EL (cell line): ENCODE results near the gene RDH5.

Source experiments
- DNase-seq: peaks from one replicate; pipeline ENCODE4 v3.0.0-alpha.2; 2016

The RDH5 gene, protein sequence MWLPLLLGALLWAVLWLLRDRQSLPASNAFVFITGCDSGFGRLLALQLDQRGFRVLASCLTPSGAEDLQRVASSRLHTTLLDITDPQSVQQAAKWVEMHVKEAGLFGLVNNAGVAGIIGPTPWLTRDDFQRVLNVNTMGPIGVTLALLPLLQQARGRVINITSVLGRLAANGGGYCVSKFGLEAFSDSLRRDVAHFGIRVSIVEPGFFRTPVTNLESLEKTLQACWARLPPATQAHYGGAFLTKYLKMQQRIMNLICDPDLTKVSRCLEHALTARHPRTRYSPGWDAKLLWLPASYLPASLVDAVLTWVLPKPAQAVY

GRCh38 chr12:55720071-55720564 lies at the start of gene RDH5:
TSS of gene RDH5 (plus strand) at chr12:55720393. CDS start at chr12:55721185, 792 bp downstream.
- DNase-seq, result peak; percentile 84

- DNase-seq, result no peak
Measured at GRCh38 chr12:55671746-55672145, 48.4 kb upstream of the RDH5 start.

GRCh38 chr12:55673638-55674037 lies 46.6 kb upstream of the RDH5 start:
- DNase-seq, result no peak

DNA sequence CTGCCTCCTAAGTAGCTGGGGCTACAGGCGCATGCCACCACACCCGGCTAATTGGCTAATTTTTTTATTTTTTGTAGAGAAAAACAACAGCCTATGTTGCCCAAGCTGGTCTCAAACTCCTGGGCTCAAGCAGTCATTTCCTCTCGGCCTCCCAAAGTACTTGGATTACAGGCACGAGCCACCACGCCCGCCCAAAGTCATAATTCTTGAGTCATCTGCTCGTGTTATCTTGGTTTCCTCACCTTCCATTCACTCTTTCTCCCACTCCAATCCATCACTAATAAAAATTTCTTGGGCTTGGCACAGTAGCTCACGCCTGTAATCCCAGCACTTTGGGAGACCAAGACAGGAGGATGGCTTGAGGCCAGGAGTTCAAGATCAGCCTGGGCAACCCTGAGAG lies 44.5 kb upstream of the RDH5 start:
- no peak for DNase-seq

DNA sequence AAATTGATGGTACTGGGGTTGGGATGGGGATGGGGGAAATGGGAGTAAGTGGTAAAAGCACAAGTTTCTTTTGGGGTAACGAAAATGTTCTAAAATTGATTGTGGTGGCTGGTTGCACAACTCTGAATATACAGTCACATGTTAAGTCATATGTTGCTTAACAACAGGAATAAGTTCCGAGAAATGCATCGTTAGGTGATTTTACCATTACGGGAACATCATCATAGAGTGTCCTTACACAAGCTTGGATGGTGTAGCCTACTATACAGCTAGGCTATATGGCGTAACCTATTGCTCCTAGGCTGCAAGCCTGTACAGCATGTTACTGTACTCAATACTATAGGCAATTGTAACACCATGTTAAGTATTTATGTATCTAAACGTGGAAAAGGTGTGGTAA lies 43.5 kb upstream of the RDH5 start:
- DNase-seq, result no peak

- DNase-seq, result no peak
Measured at GRCh38 chr12:55679691-55680090, 40.5 kb upstream of the RDH5 start.

DNA sequence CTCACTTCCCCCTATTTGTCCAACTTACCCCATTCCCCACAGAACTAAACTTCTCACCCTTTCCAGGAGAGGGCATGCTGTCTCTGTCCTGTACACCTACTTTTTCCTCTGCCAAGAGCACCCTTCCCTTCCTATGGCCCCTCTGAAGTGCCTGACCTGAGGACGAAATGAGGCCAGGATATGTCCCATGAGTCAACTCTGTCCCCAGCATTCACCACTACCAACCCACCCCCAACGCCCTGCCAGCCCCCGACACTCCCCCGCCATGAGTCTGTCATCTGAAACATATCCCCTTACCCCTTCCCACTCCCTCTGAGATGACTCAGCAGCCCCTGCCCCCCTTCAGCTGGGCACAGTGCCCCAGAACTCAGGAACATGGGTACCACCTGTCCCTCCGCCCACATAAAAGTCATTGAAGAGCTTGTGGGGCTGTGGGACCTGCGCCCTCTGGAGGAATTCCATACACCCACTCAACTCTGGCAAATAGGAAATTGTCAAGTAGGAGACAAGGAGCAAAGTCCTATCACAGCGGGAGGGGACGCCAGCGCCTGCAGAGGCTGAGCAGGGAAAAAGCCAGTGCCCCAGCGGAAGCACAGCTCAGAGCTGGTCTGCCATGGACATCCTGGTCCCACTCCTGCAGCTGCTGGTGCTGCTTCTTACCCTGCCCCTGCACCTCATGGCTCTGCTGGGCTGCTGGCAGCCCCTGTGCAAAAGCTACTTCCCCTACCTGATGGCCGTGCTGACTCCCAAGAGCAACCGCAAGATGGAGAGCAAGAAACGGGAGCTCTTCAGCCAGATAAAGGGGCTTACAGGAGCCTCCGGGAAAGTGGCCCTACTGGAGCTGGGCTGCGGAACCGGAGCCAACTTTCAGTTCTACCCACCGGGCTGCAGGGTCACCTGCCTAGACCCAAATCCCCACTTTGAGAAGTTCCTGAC lies 38.8 kb upstream of the RDH5 start:
- peak; percentile 77 for DNase-seq

GRCh38 chr12:55682087-55682796 lies 38.0 kb upstream of the RDH5 start:
- no peak for DNase-seq

DNA sequence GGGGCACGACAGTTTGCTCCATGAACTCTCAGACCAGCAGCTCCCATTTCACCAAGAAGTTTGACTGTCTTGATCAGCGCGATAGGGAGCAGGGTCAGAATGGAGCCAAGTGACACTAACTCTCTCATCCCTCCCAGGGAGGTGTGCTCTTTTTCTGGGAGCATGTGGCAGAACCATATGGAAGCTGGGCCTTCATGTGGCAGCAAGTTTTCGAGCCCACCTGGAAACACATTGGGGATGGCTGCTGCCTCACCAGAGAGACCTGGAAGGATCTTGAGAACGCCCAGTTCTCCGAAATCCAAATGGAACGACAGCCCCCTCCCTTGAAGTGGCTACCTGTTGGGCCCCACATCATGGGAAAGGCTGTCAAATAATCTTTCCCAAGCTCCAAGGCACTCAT lies 36.5 kb upstream of the RDH5 start:
- no peak for DNase-seq

DNA sequence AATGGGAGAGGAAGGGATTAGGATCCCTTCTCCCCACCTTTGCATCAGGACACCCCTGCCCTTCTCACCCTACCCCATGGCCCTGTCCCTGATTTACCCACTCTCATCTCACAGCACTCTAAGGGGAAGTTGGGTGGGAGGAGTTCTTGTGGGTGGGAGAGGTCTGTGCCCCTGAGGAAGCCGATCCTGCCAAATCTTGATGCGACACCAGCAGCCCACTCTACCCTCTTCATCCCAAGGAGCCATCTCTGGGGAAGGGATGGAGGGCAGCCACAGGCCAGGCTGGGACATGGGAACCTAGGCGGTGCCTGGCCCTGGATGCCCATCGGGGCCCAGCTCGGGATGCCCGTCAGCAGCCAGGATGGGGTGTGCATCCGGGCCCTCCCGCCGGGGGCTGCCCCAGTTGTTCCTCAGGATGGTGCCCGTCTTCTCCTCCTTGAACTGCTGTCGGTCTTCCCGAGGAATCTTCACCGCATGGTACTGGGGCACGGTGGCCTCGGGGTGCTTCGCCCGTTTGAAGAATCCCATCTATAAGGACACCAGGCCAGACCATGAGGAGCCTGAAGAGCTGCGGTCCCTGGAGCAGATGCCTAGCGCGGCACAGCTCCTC lies 35.3 kb upstream of the RDH5 start:
- no peak for DNase-seq

DNA sequence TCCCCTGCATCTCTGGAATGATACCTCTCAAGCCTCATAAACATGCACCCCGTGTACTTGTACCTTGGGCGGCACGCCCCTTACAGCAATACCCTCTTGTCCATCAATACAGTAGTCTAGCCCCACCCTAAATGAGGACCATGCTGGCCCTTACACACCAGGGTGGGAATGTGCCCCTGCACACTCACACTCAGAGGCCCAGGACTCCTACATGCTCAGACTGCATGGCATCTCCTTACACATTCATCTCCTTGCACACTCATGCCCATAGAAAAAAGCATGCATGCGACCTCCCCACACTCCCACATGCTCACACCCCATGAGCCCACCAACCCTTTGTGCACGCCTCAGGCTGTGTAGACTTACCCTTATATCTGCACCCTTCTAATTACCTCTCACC lies 34.5 kb upstream of the RDH5 start:
- DNase-seq, result no peak

- peak; percentile 21 for DNase-seq
Measured at GRCh38 chr12:55686366-55687010, 33.7 kb upstream of the RDH5 start.

GRCh38 chr12:55687746-55688145 lies 32.4 kb upstream of the RDH5 start:
- no peak for DNase-seq

DNA sequence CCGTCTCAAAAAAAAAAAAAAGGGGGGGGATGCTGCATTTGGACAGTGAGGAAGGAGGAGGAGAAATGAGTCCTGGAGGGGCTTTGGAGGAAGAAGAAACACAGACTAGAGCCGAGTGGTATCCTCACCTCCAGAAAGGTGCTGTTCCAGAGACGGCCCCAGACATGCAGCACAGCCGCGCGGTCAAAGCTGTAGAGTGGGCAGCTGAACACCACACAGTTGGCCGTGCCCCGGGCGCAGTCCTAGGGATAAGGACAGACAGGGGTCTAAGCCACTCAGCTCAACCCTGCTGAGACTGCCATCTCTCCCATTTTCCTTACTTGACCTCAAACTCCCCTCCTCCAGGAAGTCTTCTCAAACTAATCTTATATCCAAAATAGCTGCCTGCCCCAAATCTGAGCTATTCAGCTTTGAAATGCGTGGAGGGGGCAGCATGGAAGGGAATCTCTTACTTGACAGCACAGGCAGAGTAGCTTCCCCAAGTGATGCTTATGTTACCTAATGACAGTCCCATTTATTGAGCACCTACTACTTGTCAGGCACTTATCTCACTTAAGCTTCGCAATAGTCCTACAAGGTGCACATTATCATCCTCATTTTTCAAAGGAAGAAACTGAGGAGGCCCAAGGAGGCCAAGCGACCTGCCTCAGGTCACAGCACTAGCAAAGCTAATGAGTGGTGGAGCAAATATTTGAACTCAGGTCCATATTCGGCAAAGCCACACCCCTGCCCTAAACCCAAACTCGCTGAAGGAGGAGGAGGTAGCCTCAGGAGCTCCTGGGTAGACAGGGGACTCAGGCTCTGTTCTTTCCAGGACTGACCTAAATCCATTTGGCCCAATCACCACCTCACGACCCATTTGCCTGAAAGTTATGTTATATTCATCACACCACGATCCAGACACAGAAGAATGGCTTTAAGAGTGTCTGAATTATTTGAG lies 31.2 kb upstream of the RDH5 start:
- no peak for DNase-seq

DNA sequence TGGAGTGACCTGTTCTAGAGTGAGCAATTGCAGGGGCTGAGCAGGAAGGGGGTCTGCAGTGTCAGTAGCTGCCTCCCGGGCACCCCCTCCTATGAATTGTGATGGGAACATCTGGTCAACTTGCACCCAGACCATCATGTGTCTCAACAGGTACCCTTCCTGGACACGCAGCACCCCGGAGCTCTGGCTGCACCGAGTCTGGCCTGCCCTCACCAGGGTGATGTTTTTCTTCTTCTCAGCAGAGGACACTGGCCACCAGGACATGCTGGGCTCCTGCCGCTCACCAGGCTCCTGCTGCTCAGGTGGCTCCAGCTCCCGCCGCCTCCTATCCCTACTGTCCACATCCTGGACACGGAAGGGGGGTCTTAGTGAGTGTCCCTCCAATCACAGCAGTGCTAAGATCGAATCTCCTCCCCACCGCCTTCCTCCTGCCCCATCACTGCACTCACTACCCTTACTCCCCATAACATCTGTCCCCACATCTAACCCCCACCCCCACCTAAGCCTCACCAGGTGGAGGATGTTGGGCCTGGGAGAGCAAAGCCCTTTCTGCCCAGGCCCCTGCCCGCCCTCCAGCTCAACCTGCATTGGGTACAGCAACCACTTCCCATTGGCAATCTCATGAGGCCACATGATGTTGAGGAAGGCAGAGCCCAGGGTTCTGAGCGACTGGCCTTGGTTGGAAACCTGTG lies 27.4 kb upstream of the RDH5 start:
- DNase-seq, result no peak

DNA sequence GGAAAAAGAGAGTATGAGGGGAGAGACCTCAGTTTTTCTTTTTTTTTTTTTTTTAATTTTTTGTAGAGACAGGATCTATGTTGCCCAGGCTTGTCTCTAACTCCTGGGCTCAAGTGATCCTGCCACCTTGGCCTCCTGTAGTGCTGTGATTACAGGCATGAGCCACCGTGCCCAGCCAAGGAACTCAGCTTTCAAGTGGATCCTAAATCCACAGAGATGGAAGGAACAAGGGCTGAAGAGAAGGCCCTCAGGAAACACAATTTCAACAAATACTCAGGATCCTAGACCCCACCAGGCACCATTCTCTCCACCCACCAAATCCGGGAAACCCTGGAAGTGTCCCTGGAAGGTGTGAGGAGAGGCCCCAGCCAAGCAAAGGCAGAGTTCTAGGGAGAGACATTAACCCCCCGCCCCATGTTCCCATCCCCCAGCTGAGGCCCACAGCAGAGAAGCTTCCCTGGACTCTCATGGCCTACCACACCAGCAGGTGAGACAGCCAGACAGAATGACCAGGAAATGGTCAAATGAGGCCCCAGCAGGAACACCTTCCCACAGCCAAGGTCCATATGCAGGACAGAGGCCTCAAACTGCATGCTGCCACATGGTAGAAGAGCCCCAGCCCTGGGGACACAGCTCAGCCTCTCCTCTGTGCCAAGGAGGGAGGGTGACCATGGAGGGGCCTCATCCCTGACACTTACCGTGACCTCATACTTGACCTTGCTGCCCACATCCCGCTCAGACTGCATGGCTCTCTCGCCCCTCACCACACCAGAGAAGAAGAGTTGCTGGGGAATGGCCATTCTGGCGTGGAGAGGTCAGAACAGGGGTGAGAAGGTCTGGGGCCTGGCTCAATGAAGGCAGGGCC lies 26.6 kb upstream of the RDH5 start:
- no peak for DNase-seq

GRCh38 chr12:55694188-55694515 lies 26.0 kb upstream of the RDH5 start:
- DNase-seq, result no peak

GRCh38 chr12:55694651-55695050 lies 25.5 kb upstream of the RDH5 start:
- DNase-seq, result no peak

- DNase-seq, result no peak
Measured at GRCh38 chr12:55695349-55695748, 24.8 kb upstream of the RDH5 start.

DNA sequence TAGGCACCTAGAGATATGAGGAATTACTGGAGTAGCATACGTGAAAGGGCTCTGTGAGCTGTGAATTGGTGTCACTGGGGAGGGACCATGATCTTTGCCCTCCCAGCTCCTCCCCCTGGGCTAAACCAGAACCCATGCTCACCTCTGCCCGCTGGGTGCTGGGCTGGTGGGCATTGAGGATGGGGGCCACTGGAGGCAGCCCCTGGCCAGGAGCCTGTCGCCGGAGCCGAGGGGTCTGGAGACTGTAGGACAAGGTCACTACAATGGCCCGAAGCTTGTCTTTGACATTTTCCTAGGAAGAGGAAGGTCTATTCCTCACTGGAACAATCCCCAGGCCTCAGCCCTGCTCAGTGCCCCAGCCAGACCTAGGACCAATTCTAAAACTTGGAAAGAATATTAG lies 24.1 kb upstream of the RDH5 start:
- DNase-seq, result no peak
